GM23248 (cell line): ENCODE measurements around the gene CUX1. TPM values are rescaled to one million over a fixed set of nuclear protein-coding genes. Genes with fewer than 3 reads are reported as not detected.
A peak's percentile ranks its signal among the peaks of the same experiment; 100 is the strongest.

Source experiments
- DNase-seq: peaks from one replicate; pipeline ENCODE4 v3.0.0-alpha.2; 2015
- H2AFZ ChIP-seq: fragments of 200-600 bp; sonication (generic); 2 replicates; pipeline ENCODE4 v1.6.1; 2016; ENCODE audit warnings: antibody characterized with exemption
- H3F3A ChIP-seq: fragments of 200-600 bp; sonication (generic); 2 replicates; pipeline ENCODE4 v1.6.1; 2016; ENCODE audit warnings: mild to moderate bottlenecking, antibody characterized with exemption, mixed run types; ENCODE audit not compliant: insufficient read depth
- H3K27ac ChIP-seq: fragments of 200-600 bp; sonication (generic); 2 replicates; pipeline ENCODE4 v1.5.1; 2016; ENCODE audit warnings: mild to moderate bottlenecking
- H3K27me3 ChIP-seq: fragments of 200-600 bp; sonication (generic); replicated peaks from 2 replicates; pipeline ENCODE4 v1.6.1; 2016; ENCODE audit warnings: mild to moderate bottlenecking; ENCODE audit not compliant: insufficient read depth
- H3K36me3 ChIP-seq: fragments of 200-600 bp; sonication (generic); 2 replicates; pipeline ENCODE4 v1.6.1; 2016; ENCODE audit warnings: low read depth, mild to moderate bottlenecking
- H3K4me1 ChIP-seq: fragments of 200-600 bp; sonication (generic); 2 replicates; pipeline ENCODE4 v1.6.1; 2016; ENCODE audit warnings: mild to moderate bottlenecking; ENCODE audit not compliant: insufficient read depth
- H3K4me2 ChIP-seq: fragments of 200-600 bp; sonication (generic); one replicate; pipeline ENCODE4 v1.6.1; 2016; ENCODE audit warnings: mild to moderate bottlenecking; ENCODE audit not compliant: unreplicated experiment
- H3K4me3 ChIP-seq: fragments of 200-600 bp; sonication (generic); 2 replicates; pipeline ENCODE4 v1.5.1; 2016; ENCODE audit warnings: mild to moderate bottlenecking
- H3K79me2 ChIP-seq: fragments of 200-600 bp; sonication (generic); 2 replicates; pipeline ENCODE4 v1.6.1; 2016; ENCODE audit warnings: mild to moderate bottlenecking; ENCODE audit not compliant: insufficient read depth
- H3K9ac ChIP-seq: fragments of 200-600 bp; sonication (generic); 2 replicates; pipeline ENCODE4 v1.6.1; 2016; ENCODE audit warnings: mild to moderate bottlenecking
- H3K9me2 ChIP-seq: fragments of 200-600 bp; sonication (generic); 2 replicates; pipeline ENCODE4 v1.6.1; 2016; ENCODE audit warnings: mixed run types, mild to moderate bottlenecking, moderate library complexity; ENCODE audit not compliant: insufficient read depth
- H3K9me3 ChIP-seq: fragments of 200-600 bp; sonication (generic); one replicate; pipeline ENCODE4 v1.6.1; 2017; ENCODE audit warnings: low read depth
- H4K20me1 ChIP-seq: fragments of 200-600 bp; sonication (generic); 2 replicates; pipeline ENCODE4 v1.6.0; 2016; ENCODE audit not compliant: insufficient read depth
- EZH2 ChIP-seq: fragments of 200-600 bp; sonication (generic); IDR thresholded peaks from 2 replicates; pipeline ENCODE4 v1.6.1; 2018; ENCODE audit warnings: antibody characterized with exemption, mild to moderate bottlenecking; ENCODE audit not compliant: insufficient read depth, poor library complexity, severe bottlenecking
- EZH2phosphoT487 ChIP-seq: fragments of 200-600 bp; sonication (generic); IDR thresholded peaks from 2 replicates; pipeline ENCODE4 v1.6.1; 2018; ENCODE audit warnings: antibody characterized with exemption, moderate library complexity, mild to moderate bottlenecking, low read depth; ENCODE audit not compliant: insufficient read depth
- WGBS, 2 experiments: methylation state at CpG; one replicate each; pipeline ENCODE4 v1.1.6; 2015 to 2017; ENCODE audit warnings: low lambda C conversion rate in 2 of 2, low coverage in 1 of 2; ENCODE audit errors: missing lambda C conversion rate in 2 of 2; 5-methylcytosine and 5-hydroxymethylcytosine counted together
- in situ Hi-C: fragments of 300-500 bp; cut with MboI; formaldehyde crosslinking; loops from 2 replicates; pipeline ENCODE4 v1.15.0; 2020
- polyA plus RNA-seq: library from polyadenylated mRNA; unstranded; fragments of >200 nt; fragmentation: Nextera tagmentation; extraction: Ambion mirVana; gene quantifications from 2 replicates; pipeline ENCODE4 v1.2.1, GENCODE V29; 2016
- total RNA-seq: library from RNA; depleted of rRNA; stranded (reverse); fragments of >200 nt; shearing (Covaris generic); gene quantifications from 2 replicates; pipeline ENCODE4 v1.2.3, GENCODE V29; 2014

Gene CUX1
- total and polyA plus RNA-seq, 2 experiments from 2014 or later = 30.2 to 34.9 TPM

DNA sequence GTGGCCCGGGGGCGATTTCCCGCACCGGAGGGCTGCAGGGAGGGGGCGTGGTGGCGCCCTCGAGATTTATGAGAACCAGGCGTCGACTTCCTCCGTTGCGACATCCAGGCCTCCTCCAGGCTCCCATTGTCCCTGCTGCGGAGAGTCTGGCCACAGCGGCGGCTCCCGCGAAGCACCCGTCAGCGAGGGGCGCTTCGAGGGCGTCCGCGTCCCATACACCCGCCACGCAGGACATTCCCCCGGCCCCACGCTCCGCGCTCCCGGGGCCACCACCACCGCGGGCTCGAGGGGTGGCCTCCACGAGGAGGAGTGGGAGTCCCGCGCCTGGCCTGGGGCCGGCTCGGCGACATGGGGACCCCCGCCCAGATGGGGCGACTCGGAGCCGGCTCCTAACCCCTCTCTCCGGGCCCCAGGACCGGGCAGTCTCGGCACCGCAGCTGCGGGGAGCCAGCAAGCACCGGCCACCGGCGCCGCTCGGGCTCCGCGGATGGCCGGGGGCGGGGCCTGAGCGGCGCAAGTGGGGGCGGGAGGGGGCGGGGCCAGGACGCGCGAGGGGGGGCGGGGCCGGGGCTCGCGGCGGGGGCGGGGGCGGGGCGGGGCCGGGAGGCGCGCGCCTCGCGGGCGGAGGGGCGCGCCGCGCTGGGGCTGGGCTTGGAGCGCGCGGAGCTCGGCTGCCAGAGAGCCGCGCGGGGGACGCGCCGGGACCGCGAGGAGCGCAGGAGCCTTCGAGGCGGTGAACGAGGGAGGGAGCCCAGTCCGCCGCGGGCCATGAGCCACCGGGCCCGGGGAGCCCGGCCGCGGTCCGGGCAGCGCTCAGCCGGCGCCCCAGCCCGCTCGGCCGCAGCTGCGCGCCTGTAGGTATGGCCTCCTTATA lies 469.0 kb downstream of the CUX1 start, which contains the start of gene SH2B2:
SH2B2 (plus strand) TSS at position 632 of the 874 bp plus-strand sequence. CDS start 13,683 bp downstream, outside the sequence.
- Histone ChIP-seq H3K4me3 (peak within 1 kb of the TSS; percentile 82), H3K79me2 (no peaks in the 10 kb centered on the region), H4K20me1 (no peaks in the 10 kb centered on the region), H3K9me3 (no peaks in the 10 kb centered on the region), H3K4me2 (peak within 1 kb of the TSS; percentile 88), H3K9me2 (no peaks in the 10 kb centered on the region), H3K27me3 (no peaks in the 10 kb centered on the region), H3F3A (no peaks in the 10 kb centered on the region), H2AFZ (peak within 1 kb of the TSS; percentile 90), H3K9ac (peak within 1 kb of the TSS; percentile 80), H3K4me1 (no peaks in the 10 kb centered on the region), H3K27ac (no peak within 1 kb of the TSS), H3K36me3 (no peaks in the 10 kb centered on the region)
- in situ Hi-C loops = loop anchor here (10.0 kb wide), 1 partner anchor 108 kb away; the partner anchor contains the start of gene PRKRIP1
- WGBS, 2 experiments = 1 to 2% methylated on average over 40 to 91 of the region's 116 CpGs
- DNase-seq = peak; percentile 79
- TF ChIP-seq EZH2phosphoT487 (no peak), EZH2 (no peak)

DNA sequence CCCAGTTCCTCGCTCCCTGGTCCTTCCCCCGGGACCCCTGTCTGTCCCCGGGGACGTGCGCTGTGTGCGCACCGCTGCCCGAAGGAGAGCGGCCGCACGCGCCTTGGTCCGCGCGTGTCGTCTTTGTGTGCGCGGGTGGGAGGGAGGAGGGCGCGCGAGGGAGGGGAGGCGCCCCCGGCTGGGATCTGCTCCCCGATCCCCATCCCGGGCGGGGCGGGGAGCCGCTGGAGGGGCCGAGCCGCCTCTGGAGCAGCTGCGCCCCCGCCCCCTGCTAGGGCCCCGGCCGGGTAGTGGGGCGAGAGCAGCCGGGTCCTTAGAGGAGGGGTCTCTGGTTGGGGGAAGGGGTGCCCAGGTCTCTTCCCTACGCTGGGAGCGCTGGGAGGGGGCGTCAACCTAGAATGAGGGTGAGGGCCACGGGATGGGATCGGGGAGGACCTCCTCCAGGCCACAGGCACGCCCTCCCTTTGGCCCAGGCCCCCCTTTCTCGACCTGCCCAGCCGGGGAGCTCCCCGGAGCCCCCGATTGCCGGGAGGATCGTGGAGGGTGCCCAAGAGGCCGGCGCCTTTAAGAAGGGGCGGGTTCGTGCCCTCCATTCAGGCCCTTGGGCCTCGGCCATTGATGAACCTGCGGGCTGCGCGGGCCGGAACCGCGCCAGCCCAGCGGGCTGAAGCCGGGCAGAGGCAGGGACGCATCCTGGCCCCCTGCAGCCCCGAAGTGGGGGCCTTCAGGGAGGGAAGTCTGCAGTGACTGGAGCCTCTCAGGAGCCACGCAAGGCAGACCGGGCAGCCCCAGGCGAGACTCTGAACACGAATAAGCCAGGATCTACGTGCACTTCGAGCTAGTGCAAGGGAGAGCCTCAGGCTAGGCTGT lies 469.9 kb downstream of the CUX1 start:
- Histone ChIP-seq H4K20me1 (no peaks in the 10 kb centered on the region), H3K79me2 (no peaks in the 10 kb centered on the region), H3K36me3 (no peaks in the 10 kb centered on the region), H3K27ac (no peak overlapping the region), H3K4me1 (no peaks in the 10 kb centered on the region), H2AFZ (peak overlapping the region; percentile 90), H3K4me3 (peak overlapping the region; percentile 82), H3K9me2 (no peaks in the 10 kb centered on the region), H3K27me3 (no peaks in the 10 kb centered on the region), H3F3A (no peaks in the 10 kb centered on the region), H3K9me3 (no peaks in the 10 kb centered on the region), H3K9ac (peak overlapping the region; percentile 64), H3K4me2 (peak overlapping the region; percentile 88)
- in situ Hi-C loops = loop anchor here (10.0 kb wide), 1 partner anchor 107 kb away; the partner anchor contains the start of gene PRKRIP1
- DNase-seq = peak; percentile 57
- no peak for TF ChIP-seq EZH2phosphoT487
- no peak for TF ChIP-seq EZH2
- 1 to 3% methylated on average over 37 to 66 of the region's 69 CpGs for WGBS, 2 experiments

- H3K79me2 ChIP-seq = no peaks in the 10 kb centered on the region
- peak overlapping the region; percentile 90 for H2AFZ ChIP-seq
- no peak overlapping the region for H3K27ac ChIP-seq
- H3K4me2 ChIP-seq = peak overlapping the region; percentile 88
- H3K4me3 ChIP-seq = peak overlapping the region; percentile 82
- no peaks in the 10 kb centered on the region for H3K4me1 ChIP-seq
- no peaks in the 10 kb centered on the region for H3F3A ChIP-seq
- no peak overlapping the region; the same call in 1 of the 2 replicates for H3K9ac ChIP-seq
- in situ Hi-C loops = loop anchor here (10.0 kb wide), 1 partner anchor 107 kb away; the partner anchor contains the start of gene PRKRIP1
- H3K27me3 ChIP-seq = no peaks in the 10 kb centered on the region
- no peak for DNase-seq
- 9 to 11% methylated on average over 5 of the region's 5 CpGs for WGBS, 2 experiments
- no peaks in the 10 kb centered on the region for H3K9me3 ChIP-seq
- TF ChIP-seq EZH2phosphoT487 (no peak), EZH2 (no peak)
- H4K20me1 ChIP-seq = no peaks in the 10 kb centered on the region
- H3K36me3 ChIP-seq = no peaks in the 10 kb centered on the region
- H3K9me2 ChIP-seq = no peaks in the 10 kb centered on the region
Observed at GRCh38 chr7:102287981-102288278, 470.5 kb downstream of the CUX1 start.
